ENCODE results near the gene CDHR2.

The CDHR2 gene

DNA sequence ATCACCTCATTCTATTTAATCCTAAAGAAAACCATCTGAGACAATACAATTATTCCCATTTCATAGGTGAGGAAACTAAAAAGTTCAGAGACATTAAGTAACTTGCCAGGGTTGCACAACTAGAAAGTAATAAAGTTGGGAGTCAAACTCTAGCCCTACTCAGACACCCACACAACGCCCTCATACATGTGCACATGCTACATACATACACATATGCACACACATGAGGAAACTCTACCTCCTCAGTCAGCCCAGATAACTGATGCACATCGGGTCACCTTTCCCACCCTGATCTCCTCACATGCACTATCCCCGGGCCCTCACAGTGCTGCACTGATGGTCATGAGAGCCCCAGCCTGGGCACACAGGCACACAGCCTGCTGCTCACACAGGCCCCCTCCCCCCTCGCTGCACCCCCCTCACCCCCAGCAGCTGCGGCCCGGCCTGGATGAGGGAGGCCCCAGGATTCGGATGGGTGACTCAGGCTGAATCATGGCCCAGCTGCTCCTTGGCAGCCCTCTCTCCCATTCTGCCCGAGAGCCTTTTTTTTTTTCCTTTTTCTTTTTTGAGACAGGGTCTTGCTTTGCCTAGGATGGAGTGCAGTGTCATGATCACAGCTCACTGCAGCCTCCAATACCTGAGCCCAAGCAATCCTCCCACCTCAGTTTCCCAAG lies 65.8 kb downstream of the CDHR2 start:
- no peak for DNase-seq (ENCODE audit: low spot score)
- TF ChIP-seq, protein P1, sequence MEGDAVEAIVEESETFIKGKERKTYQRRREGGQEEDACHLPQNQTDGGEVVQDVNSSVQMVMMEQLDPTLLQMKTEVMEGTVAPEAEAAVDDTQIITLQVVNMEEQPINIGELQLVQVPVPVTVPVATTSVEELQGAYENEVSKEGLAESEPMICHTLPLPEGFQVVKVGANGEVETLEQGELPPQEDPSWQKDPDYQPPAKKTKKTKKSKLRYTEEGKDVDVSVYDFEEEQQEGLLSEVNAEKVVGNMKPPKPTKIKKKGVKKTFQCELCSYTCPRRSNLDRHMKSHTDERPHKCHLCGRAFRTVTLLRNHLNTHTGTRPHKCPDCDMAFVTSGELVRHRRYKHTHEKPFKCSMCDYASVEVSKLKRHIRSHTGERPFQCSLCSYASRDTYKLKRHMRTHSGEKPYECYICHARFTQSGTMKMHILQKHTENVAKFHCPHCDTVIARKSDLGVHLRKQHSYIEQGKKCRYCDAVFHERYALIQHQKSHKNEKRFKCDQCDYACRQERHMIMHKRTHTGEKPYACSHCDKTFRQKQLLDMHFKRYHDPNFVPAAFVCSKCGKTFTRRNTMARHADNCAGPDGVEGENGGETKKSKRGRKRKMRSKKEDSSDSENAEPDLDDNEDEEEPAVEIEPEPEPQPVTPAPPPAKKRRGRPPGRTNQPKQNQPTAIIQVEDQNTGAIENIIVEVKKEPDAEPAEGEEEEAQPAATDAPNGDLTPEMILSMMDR (IDR thresholded peaks at IDR 0.05; ENCODE audit: extremely low read depth, missing control alignments) = no peak

GRCh38 chr5:176616511-176616910 lies 67.4 kb downstream of the CDHR2 start:
- TF ChIP-seq, protein P1 (IDR thresholded peaks at IDR 0.05; ENCODE audit: extremely low read depth, missing control alignments) = no peak
- no peak for DNase-seq (ENCODE audit: low spot score)

DNA sequence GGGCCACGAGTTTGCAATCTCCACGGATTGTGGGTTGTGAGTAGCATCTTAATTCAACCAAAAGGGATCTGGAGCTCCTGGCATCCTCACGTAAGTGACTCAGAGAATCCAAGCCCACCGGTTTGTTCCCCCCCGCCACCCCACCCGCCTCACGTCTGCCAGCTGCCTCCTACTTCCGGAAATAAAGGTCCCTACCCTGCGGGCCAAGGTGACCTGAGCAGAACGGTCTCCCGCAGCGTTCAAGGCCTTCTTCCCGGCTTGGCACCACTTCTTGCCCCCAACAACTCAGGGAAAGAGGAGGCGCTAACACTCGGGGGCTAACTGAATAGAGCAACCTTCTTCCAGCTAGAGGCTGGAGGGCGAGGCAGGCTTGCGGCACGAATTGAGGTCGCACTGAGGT lies 69.6 kb downstream of the CDHR2 start:
- no peak for DNase-seq (ENCODE audit: low spot score)
- TF ChIP-seq, protein P1 (IDR thresholded peaks at IDR 0.05; ENCODE audit: extremely low read depth, missing control alignments) = no peak

DNA sequence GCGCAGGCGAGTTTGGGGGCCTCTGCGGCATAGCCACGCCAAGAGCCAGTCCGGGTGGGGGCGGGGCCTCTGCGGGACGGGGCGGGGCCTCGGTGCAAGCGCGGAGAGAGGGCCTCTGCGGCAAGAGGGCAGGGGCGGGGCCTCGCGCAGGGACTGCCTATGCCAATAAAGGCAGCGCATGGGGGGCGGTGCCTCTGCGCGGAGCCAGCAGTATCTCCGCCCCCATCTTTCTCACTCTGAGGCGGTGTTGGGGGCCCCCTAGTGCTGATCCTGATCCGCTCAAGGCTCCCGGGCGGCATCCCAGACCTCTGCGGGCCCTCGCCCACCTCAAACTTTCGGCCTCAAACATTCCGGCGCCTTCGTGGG lies 70.0 kb downstream of the CDHR2 start:
- TF ChIP-seq, protein P1 (IDR thresholded peaks at IDR 0.05; ENCODE audit: extremely low read depth, missing control alignments) = peak; percentile 18
- DNase-seq (ENCODE audit: low spot score) = peak; percentile 90

DNA sequence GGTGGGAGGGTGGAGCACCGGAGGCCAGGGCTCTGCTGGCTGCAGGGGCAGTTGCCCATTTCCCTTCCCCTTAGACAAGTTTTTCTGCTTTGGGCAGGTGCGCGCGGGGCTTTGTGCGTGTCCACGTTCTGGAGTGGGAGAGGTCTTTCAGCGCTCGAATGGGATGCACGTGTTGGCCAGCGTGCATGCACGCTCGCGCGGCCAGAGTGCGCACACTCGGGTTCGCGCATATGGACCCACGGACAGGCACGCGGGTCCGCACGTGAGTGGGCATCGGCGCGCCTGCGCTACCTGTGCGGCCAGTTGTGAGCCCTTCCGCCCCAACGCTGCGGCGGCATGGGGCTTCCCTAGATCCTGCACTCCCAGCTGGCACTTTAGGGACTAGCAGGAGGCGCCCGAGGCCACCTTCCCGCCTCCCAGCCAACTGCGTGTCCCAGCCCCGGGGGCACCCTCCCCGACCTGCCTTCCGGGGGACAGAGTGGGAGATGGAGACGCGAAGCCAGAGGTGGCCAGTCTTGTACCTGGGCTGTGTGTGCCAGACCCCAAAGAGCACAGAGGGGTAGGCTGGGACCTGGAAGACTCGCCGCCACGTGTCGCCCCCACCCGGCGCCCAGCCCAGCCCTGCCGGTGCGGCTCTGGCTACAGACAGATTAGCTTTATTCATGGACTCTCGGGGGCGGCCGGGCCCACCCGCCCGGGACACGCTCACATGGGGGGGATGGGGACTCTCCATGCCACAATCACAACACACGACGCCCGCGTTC lies 70.6 kb downstream of the CDHR2 start:
- TF ChIP-seq, protein P1 (IDR thresholded peaks at IDR 0.05; ENCODE audit: extremely low read depth, missing control alignments) = no peak
- no peak for DNase-seq (ENCODE audit: low spot score)

DNA sequence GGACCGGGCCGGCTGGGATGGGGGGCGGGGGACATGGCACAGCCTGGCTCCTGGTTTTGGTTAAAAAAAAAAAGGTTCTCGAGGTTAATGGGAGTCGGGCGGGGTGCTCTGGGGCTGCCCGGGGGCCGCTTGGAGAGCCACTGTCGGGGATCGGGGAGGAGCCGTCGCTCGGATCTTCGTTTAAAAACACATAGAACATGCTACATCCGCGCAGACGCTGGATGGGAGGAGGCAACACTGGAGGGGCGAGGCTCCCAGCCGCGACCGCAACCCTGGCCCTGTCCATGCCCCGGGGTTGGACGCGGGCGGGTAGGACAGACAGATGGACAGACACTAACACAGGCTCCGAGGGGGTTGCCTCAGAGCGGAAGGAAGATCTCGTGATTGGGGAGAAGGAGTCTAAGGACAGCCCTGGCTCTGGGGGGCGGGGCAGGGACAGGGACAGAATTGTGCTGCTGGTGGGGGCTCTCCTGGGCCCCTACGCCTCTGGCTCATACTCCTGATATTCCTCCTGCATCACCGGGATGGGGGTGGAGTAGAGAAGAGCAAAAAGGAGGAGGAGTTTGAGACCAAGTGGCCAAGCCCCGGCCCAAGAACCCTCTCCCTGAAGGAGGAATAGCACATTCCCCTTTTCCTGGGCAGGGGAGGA lies 71.3 kb downstream of the CDHR2 start:
- TF ChIP-seq, protein P1 (IDR thresholded peaks at IDR 0.05; ENCODE audit: extremely low read depth, missing control alignments) = no peak
- no peak for DNase-seq (ENCODE audit: low spot score)

DNA sequence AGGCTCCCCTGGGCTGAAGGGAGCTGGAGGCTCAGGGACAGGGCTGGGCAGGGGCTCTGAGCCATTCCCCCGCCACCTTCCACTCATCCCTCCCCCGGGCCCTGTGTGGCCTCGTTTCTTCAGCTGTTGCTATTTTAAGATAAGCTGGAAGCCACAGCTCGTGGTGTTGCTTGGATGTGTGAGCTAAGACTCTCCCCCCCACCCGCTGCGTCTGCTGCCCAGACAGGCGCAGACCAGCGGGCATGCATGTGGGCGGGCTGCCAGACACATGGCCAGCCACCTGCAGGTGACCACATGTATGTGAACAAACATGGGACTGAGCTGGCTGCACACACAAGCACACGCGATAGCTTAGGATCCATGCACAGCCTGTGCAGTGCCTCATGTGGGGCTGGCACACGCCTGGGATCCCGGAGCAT lies 72.5 kb downstream of the CDHR2 start:
- no peak for DNase-seq (ENCODE audit: low spot score)
- TF ChIP-seq, protein P1 (IDR thresholded peaks at IDR 0.05; ENCODE audit: extremely low read depth, missing control alignments) = no peak
